Stimulated activated CD8-positive, alpha-beta memory T cell treated with anti-CD3 and anti-CD28 coated beads, Interleukin-12 subunit alpha, Interleukin-12 subunit beta, amount 100 ng/mL, for 24 hours (primary cell): ENCODE results near the gene MEF2C.

Experiments used
- DNase-seq: peaks from one replicate; pipeline ENCODE4 v3.0.0-alpha.2; 2020; ENCODE audit errors: extremely low read depth

MEF2C gene

GRCh38 chr5:88688984-88689667 lies 193.9 kb downstream of the MEF2C start:
- DNase-seq: no peak

GRCh38 chr5:88688156-88688983 lies 194.6 kb downstream of the MEF2C start:
- DNase-seq: no peak

GRCh38 chr5:88687373-88687911 lies 195.5 kb downstream of the MEF2C start:
- DNase-seq: no peak

- no peak for DNase-seq
Measured at GRCh38 chr5:88686726-88687125, 196.3 kb downstream of the MEF2C start.

GRCh38 chr5:88685591-88686541 lies 197.1 kb downstream of the MEF2C start:
- DNase-seq: no peak

GRCh38 chr5:88683506-88684135 lies 199.4 kb downstream of the MEF2C start:
- DNase-seq: no peak

GRCh38 chr5:88682881-88683361 lies 200.1 kb downstream of the MEF2C start:
- DNase-seq: no peak

GRCh38 chr5:88682131-88682530 lies 200.9 kb downstream of the MEF2C start:
- no peak for DNase-seq

- no peak for DNase-seq
Measured at GRCh38 chr5:88681211-88681803, 201.7 kb downstream of the MEF2C start.

- peak; percentile 38 for DNase-seq
Measured at GRCh38 chr5:88680253-88681132, 202.5 kb downstream of the MEF2C start.

- DNase-seq: no peak
Measured at GRCh38 chr5:88679638-88680037, 203.3 kb downstream of the MEF2C start.

GRCh38 chr5:88678770-88679381 lies 204.1 kb downstream of the MEF2C start:
- DNase-seq: no peak

GRCh38 chr5:88677943-88678769 lies 204.8 kb downstream of the MEF2C start:
- DNase-seq: no peak

GRCh38 chr5:88677376-88677895 lies 205.5 kb downstream of the MEF2C start:
- no peak for DNase-seq

GRCh38 chr5:88676637-88677375 lies 206.2 kb downstream of the MEF2C start:
- DNase-seq: no peak

- DNase-seq: no peak
Measured at GRCh38 chr5:88675708-88676636, 207.0 kb downstream of the MEF2C start.
